HepG2 (cell line): ENCODE data around the gene IL1RL2. TPM values are rescaled to one million over a fixed set of nuclear protein-coding genes. Genes with fewer than 3 reads are reported as not detected.

Source experiments
- AFF4 ChIP-seq: sonication (generic); formaldehyde crosslinking; IDR thresholded peaks from 2 replicates; pipeline ENCODE4 v1.4.0; 2020; ENCODE audit warnings: missing genetic modification reagents
- AGO1 ChIP-seq: fragments of 200-400 bp; formaldehyde crosslinking; IDR thresholded peaks from 2 replicates; pipeline ENCODE4 v1.6.1; 2017; ENCODE audit warnings: mild to moderate bottlenecking, low read depth, low read length, moderate library complexity; ENCODE audit not compliant: poor library complexity, severe bottlenecking
- CC2D1A ChIP-seq: sonication (generic); formaldehyde crosslinking; IDR thresholded peaks from 2 replicates; pipeline ENCODE4 v1.8.1; 2023; ENCODE audit warnings: mild to moderate bottlenecking, missing genetic modification reagents
- GATAD1 ChIP-seq: IDR thresholded peaks from 2 replicates; pipeline ENCODE4 v1.6.1; 2016; ENCODE audit warnings: missing genetic modification reagents, missing compliant biosample characterization
- GPN1 ChIP-seq: sonication (generic); formaldehyde crosslinking; IDR thresholded peaks from 2 replicates; pipeline ENCODE4 v1.5.1; 2020; ENCODE audit warnings: missing genetic modification reagents, borderline replicate concordance
- HNF1A ChIP-seq, 2 experiments: sonication (generic) in 1 of 2; formaldehyde crosslinking in 1 of 2; IDR thresholded peaks; 2 replicates each; pipeline versions ENCODE4 v1.4.0 to v1.6.1; 2016 to 2020; ENCODE audit warnings: borderline replicate concordance in 1 of 2, low read depth in 1 of 2, mild to moderate bottlenecking in 1 of 2, missing genetic modification reagents in 1 of 2
- HNF4G ChIP-seq, 2 experiments: sonication (generic) in 1 of 2; formaldehyde crosslinking in 1 of 2; IDR thresholded peaks; 2 replicates each; pipeline versions ENCODE4 v1.4.0 to v1.6.1; 2011 to 2020; ENCODE audit warnings: borderline replicate concordance in 2 of 2, low read depth in 2 of 2, mild to moderate bottlenecking in 2 of 2, low read length in 1 of 2, missing genetic modification reagents in 1 of 2, moderate library complexity in 1 of 2
- KLF6 ChIP-seq: IDR thresholded peaks from 2 replicates; pipeline ENCODE4 v1.8.0; 2016; ENCODE audit warnings: missing biosample characterization, missing genetic modification reagents
- SRF ChIP-seq: IDR thresholded peaks from 2 replicates; pipeline ENCODE4 v1.6.1; 2011; ENCODE audit warnings: mild to moderate bottlenecking, low read depth, low read length, moderate library complexity
- TP53 ChIP-seq: sonication (generic); formaldehyde crosslinking; conservative IDR thresholded peaks from 2 replicates; pipeline ENCODE4 v1.4.0; 2020; ENCODE audit warnings: missing genetic modification reagents
- ZNF160 ChIP-seq: sonication (generic); formaldehyde crosslinking; IDR thresholded peaks from 2 replicates; pipeline ENCODE4 v1.8.0; 2022; ENCODE audit warnings: mild to moderate bottlenecking, inconsistent platforms, missing genetic modification reagents
- ZNF460 ChIP-seq: sonication (generic); formaldehyde crosslinking; IDR thresholded peaks from 2 replicates; pipeline ENCODE4 v1.5.1; 2020; ENCODE audit warnings: missing genetic modification reagents, mild to moderate bottlenecking, borderline replicate concordance
- ZNF749 ChIP-seq: sonication (generic); formaldehyde crosslinking; IDR thresholded peaks from 2 replicates; pipeline ENCODE4 v1.8.0; 2022; ENCODE audit warnings: mild to moderate bottlenecking, missing genetic modification reagents, moderate library complexity, borderline replicate concordance
- polyA plus RNA-seq, 8 experiments: library from polyadenylated mRNA; depleted of rRNA in 3 of 8; stranded (reverse) in 7 of 8; unstranded in 1 of 8; fragments of >200 nt; fragmentation: Illumina TruSeq in 4 of 8; extraction: Trizol in 4 of 8; gene quantifications; 2 replicates each; pipeline versions ENCODE4 v1.2.1 to v1.2.3, GENCODE V29; 2011 to 2016; ENCODE audit warnings: low read depth in 4 of 8, missing spikeins in 1 of 8, mixed read lengths in 1 of 8; ENCODE audit not compliant: insufficient read depth in 1 of 8
- total RNA-seq, 5 experiments: library from RNA; depleted of rRNA; stranded (reverse); fragments of >200 nt; fragmentation: Illumina TruSeq; extraction: Trizol; gene quantifications; 2 replicates each; pipeline ENCODE4 v1.2.3, GENCODE V29; 2016; ENCODE audit warnings: low read depth in 1 of 5
- TF ChIP-seq, protein P1 (sequence below): sonication (generic); formaldehyde crosslinking; IDR thresholded peaks from 2 replicates; pipeline ENCODE4 v1.4.0; 2020; ENCODE audit warnings: missing genetic modification reagents

Gene IL1RL2
- total and polyA plus RNA-seq, 2 of the 13 experiments (the other 11 are each of a cell fraction or from before 2014, with no cell fraction given) = 0.03 TPM; not detected in 1

DNA sequence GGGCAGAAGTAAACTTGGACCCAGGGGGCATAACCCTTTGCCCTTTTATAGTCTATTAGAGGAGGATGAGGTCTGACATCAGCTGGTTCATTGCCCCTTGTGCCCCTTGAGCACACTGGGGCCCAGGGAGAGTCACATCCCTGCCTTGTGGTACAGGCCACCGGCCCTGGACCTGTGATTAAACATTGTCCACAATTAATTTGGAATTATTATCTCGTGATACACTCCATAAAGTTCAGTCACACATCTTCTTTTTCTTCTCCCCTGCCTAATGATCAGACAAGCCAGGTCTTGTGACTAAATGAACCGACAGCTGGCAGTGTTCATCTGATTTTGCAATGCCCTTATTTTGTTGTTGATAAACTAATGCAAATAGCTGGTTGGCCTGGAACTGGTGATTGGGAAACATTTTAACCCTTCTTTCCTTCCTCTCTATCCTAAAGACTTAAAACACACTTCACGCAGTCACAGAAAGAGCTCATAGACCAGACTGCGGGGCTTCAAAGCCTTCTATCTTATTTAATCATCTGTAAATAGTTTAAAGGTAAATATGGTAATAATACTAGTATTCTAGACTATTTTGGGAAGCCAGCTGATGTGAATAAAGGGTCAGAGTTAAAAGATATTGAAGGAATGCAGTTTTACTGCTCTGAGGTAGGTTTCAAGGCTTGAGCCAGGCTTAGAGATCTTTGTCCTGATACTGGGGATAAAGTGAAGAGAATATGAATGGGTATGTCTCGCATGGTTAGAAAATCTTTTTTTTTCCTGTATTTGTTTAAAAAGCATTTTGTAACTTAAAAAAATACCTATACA lies 30.9 kb upstream of the IL1RL2 start (continued):
- TF ChIP-seq, protein P1, sequence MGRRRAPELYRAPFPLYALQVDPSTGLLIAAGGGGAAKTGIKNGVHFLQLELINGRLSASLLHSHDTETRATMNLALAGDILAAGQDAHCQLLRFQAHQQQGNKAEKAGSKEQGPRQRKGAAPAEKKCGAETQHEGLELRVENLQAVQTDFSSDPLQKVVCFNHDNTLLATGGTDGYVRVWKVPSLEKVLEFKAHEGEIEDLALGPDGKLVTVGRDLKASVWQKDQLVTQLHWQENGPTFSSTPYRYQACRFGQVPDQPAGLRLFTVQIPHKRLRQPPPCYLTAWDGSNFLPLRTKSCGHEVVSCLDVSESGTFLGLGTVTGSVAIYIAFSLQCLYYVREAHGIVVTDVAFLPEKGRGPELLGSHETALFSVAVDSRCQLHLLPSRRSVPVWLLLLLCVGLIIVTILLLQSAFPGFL (CRISPR knock-in tag) = no peak
- TF ChIP-seq CC2D1A (CRISPR knock-in tag) (0 out of 2 replicates have a peak, but pooled peaks have one; percentile 14), GPN1 (CRISPR knock-in tag) (no peak), ZNF160 (no peak), SRF (peak; percentile 73; the same call in 1 of the 2 replicates), GATAD1 (peak; percentile 70), HNF4G (IDR thresholded peaks at IDR 0.05; ENCODE audit: borderline replicate concordance, low read depth, low read length) (peak; percentile 59), HNF4G (CRISPR knock-in tag; IDR thresholded peaks at IDR 0.05; ENCODE audit: borderline replicate concordance, low read depth) (0 out of 2 replicates have a peak, but pooled peaks have one; percentile 39), AFF4 (CRISPR knock-in tag) (no peak), ZNF749 (CRISPR knock-in tag) (no peak; the same call in 1 of the 2 replicates), ZNF460 (CRISPR knock-in tag) (no peak), TP53 (CRISPR knock-in tag) (no peak), AGO1 (no peak), HNF1A (IDR thresholded peaks at IDR 0.05; ENCODE audit: low read depth) (peak; percentile 92), HNF1A (CRISPR knock-in tag; IDR thresholded peaks at IDR 0.05; ENCODE audit: borderline replicate concordance) (peak; percentile 95), KLF6 (CRISPR knock-in tag) (no peak; the same call in 1 of the 2 replicates)
